Lower leg skin (tissue), 4 donors: ENCODE results near the gene KRTAP1-5. TPM values are rescaled to one million over a fixed set of nuclear protein-coding genes. Genes with fewer than 3 reads are reported as not detected.

Experiments
- DNase-seq, 2 donors: peaks; one replicate each; pipeline ENCODE4 v3.0.0-alpha.2; 2019; ENCODE audit warnings: low spot score in 2 of 2
- H3K4me3 ChIP-seq: fragments of 200-600 bp; sonication (generic); 2 replicates; pipeline ENCODE4 v1.5.1; 2017; ENCODE audit warnings: mild to moderate bottlenecking, low read depth; ENCODE audit not compliant: poor library complexity, severe bottlenecking
- CTCF ChIP-seq, 3 donors: fragments of 450-650 bp; IDR thresholded peaks; one replicate each; pipeline ENCODE4 v1.5.1; 2016; ENCODE audit warnings: antibody characterized with exemption in 3 of 3, mild to moderate bottlenecking in 3 of 3, moderate library complexity in 2 of 3
- POLR2A ChIP-seq, 2 donors: fragments of 450-650 bp; IDR thresholded peaks; one replicate each; pipeline ENCODE4 v1.6.1; 2016 to 2017; ENCODE audit warnings: antibody characterized with exemption in 2 of 2, mild to moderate bottlenecking in 1 of 2, moderate library complexity in 1 of 2
- WGBS, 2 donors: methylation state at CpG; one replicate each; pipeline ENCODE4 v1.1.5; 2018; 5-methylcytosine and 5-hydroxymethylcytosine counted together
- intact Hi-C: fragments of 100-400 bp; cut with DNase I; formaldehyde crosslinking; loops from one replicate; pipeline ENCODE4 v1.15.0; 2023; ENCODE audit warnings: low total_unique reads
- total RNA-seq, 4 donors: library from RNA; depleted of rRNA; stranded (reverse); fragments of >200 nt; gene quantifications; one replicate each; pipeline ENCODE4 v1.1.0, GENCODE V29; 2016

The KRTAP1-5 gene
- total RNA-seq = 100 to 1,000 TPM in 1 of 4 donors, 10 to 100 TPM in 1, under 1 TPM in 1, not detected in 1; 0.22 to 168 (median 10.9) TPM

GRCh38 chr17:41026715-41027471, at the start of gene KRTAP1-5:
Gene KRTAP1-5 (minus strand): TSS chr17:41027208. CDS start chr17:41027155, 53 bp downstream.
- TF ChIP-seq CTCF (IDR thresholded peaks at IDR 0.05) (no peak), POLR2A (IDR thresholded peaks at IDR 0.05) (no peak)
- DNase-seq = no peak
- intact Hi-C loops = no loop called here
- no peak within 1 kb of the TSS for H3K4me3 ChIP-seq
- 38 to 43% methylated on average over 5 to 9 of the region's 9 CpGs for WGBS, 2 donors

GRCh38 chr17:41076788-41077187, 49.8 kb upstream of the KRTAP1-5 start:
- TF ChIP-seq CTCF (IDR thresholded peaks at IDR 0.05) = no peak
- TF ChIP-seq POLR2A (IDR thresholded peaks at IDR 0.05) = no peak
- DNase-seq = no peak
- intact Hi-C loops = no loop called here
- H3K4me3 ChIP-seq = no peak overlapping the region

- no peak for DNase-seq
- WGBS, 2 donors = 94% methylated on average over 2 of the region's 2 CpGs
- TF ChIP-seq CTCF (IDR thresholded peaks at IDR 0.05) (no peak), POLR2A (IDR thresholded peaks at IDR 0.05) (no peak)
These were observed 46.7 kb upstream of the KRTAP1-5 start for GRCh38 chr17:41073676-41074075.

GRCh38 chr17:41071606-41072360, 44.8 kb upstream of the KRTAP1-5 start:
- intact Hi-C loops = no loop called here
- no peak for DNase-seq
- TF ChIP-seq CTCF (IDR thresholded peaks at IDR 0.05) (no peak), POLR2A (IDR thresholded peaks at IDR 0.05) (no peak)
- H3K4me3 ChIP-seq = no peak overlapping the region
- WGBS, 2 donors = 86 to 93% methylated on average over 5 of the region's 5 CpGs

More at GRCh38 chr17:41073676-41074075, 46.7 kb upstream of the KRTAP1-5 start:
- intact Hi-C loops = no loop called here
- H3K4me3 ChIP-seq = no peak overlapping the region

- 81 to 88% methylated on average over 3 of the region's 3 CpGs for WGBS, 2 donors
- H3K4me3 ChIP-seq = no peak overlapping the region
- intact Hi-C loops = no loop called here
- no peak for TF ChIP-seq POLR2A (IDR thresholded peaks at IDR 0.05)
- no peak for TF ChIP-seq CTCF (IDR thresholded peaks at IDR 0.05)
- DNase-seq = no peak
These were observed 42.0 kb upstream of the KRTAP1-5 start for GRCh38 chr17:41069031-41069430.
